B cell (primary cell): ENCODE measurements around the gene KBTBD3. TPM values are rescaled to one million over a fixed set of nuclear protein-coding genes. Genes with fewer than 3 reads are reported as not detected.

ENCODE experiments used
- ATAC-seq: fragments of 200-7000 bp; cut with Tn5 transposase; one replicate; pipeline ENCODE4 v1.10.0; 2021; ENCODE audit warnings: low read depth, mild to moderate bottlenecking, moderate number of reproducible peaks, moderate library complexity
- CTCF ChIA-PET: fragments of 350-600 bp; sonication (Branson Sonifier 250); formaldehyde crosslinking; loops from one replicate; lab custom pipeline; 2021; ENCODE audit warnings: antibody characterized with exemption, inconsistent platforms; lab: Charles Lee
- POLR2A ChIA-PET: fragments of 350-600 bp; sonication (Branson Sonifier 250); formaldehyde crosslinking; loops from one replicate; lab custom pipeline; 2021; ENCODE audit warnings: antibody characterized with exemption; lab: Charles Lee
- DNase-seq: peaks from one replicate; pipeline ENCODE4 v3.0.0; 2013
- H2AFZ ChIP-seq: 2 replicates; pipeline ENCODE4 v1.6.1; 2012; ENCODE audit warnings: mild to moderate bottlenecking, low read depth, low read length; ENCODE audit not compliant: insufficient read depth, poor library complexity, severe bottlenecking
- H3K27ac ChIP-seq, 2 donors: 1 replicate in 1 of 2; 2 replicates in 1 of 2; pipeline ENCODE4 v1.5.1; 2012 to 2013; ENCODE audit warnings: low read length in 2 of 2, mild to moderate bottlenecking in 2 of 2, moderate library complexity in 1 of 2
- H3K27me3 ChIP-seq, 4 experiments: fragments of 200-600 bp in 1 of 4; sonication (generic) in 1 of 4; replicated peaks in 1 of 4; 1 replicate in 2 of 4; 2 replicates in 2 of 4; pipeline versions ENCODE4 v1.6.1 to v1.7.0; 2013 to 2016; ENCODE audit warnings: low read length in 3 of 4, mild to moderate bottlenecking in 2 of 4, mixed read lengths in 1 of 4, moderate library complexity in 1 of 4; ENCODE audit not compliant: insufficient read depth in 4 of 4, control insufficient read depth in 3 of 4; ENCODE audit errors: control extremely low read depth in 1 of 4
- H3K36me3 ChIP-seq, 2 experiments: replicated peaks in 1 of 2; 1 replicate in 1 of 2; 2 replicates in 1 of 2; pipeline versions ENCODE4 v1.6.1 to v1.7.1; 2013; ENCODE audit warnings: low read length in 1 of 2; ENCODE audit not compliant: insufficient read depth in 2 of 2, control insufficient read depth in 1 of 2; ENCODE audit errors: control extremely low read depth in 1 of 2, extremely low read depth in 1 of 2
- H3K4me1 ChIP-seq, 2 donors: fragments of 200-600 bp in 1 of 2; sonication (generic) in 1 of 2; 1 replicate in 1 of 2; 2 replicates in 1 of 2; pipeline versions ENCODE4 v1.5.1 to v1.6.1; 2013 to 2017; ENCODE audit warnings: low read length in 2 of 2; ENCODE audit not compliant: control insufficient read depth in 2 of 2, insufficient read depth in 2 of 2
- H3K4me2 ChIP-seq: replicated peaks from 2 replicates; pipeline ENCODE3; 2012; ENCODE audit warnings: mild to moderate bottlenecking, low read depth, low read length; ENCODE audit not compliant: poor library complexity, severe bottlenecking
- H3K4me3 ChIP-seq, 5 experiments: fragments of 200-600 bp in 1 of 5; sonication (generic) in 1 of 5; 1 replicate in 3 of 5; 2 replicates in 2 of 5; pipeline versions ENCODE4 v1.5.1 to v1.7.0; 2011 to 2016; ENCODE audit warnings: low read length in 4 of 5, mild to moderate bottlenecking in 4 of 5, low read depth in 2 of 5, control low read depth in 1 of 5, moderate library complexity in 1 of 5; ENCODE audit not compliant: insufficient read depth in 1 of 5; ENCODE audit errors: control extremely low read depth in 1 of 5, extremely low read depth in 1 of 5
- H3K79me2 ChIP-seq: fragments of 200-600 bp; sonication (generic); one replicate; pipeline ENCODE4 v1.6.0; 2016; ENCODE audit warnings: low read length; ENCODE audit not compliant: control insufficient read depth, insufficient read depth
- H3K9ac ChIP-seq: fragments of 200-600 bp; sonication (generic); 2 replicates; pipeline ENCODE4 v1.6.1; 2017; ENCODE audit warnings: mild to moderate bottlenecking, low read length, moderate library complexity
- H3K9me3 ChIP-seq, 3 donors: one replicate each; pipeline versions ENCODE4 v1.6.1 to v1.7.1; 2013; ENCODE audit warnings: low read length in 2 of 3; ENCODE audit not compliant: control insufficient read depth in 2 of 3, insufficient read depth in 1 of 3; ENCODE audit errors: control extremely low read depth in 1 of 3
- H4K20me1 ChIP-seq: 2 replicates; pipeline ENCODE4 v1.6.0; 2012; ENCODE audit warnings: mild to moderate bottlenecking, low read length; ENCODE audit not compliant: insufficient read depth, control insufficient read depth, poor library complexity, severe bottlenecking
- H3K27ac Mint-ChIP-seq: one replicate; pipeline ENCODE4 v1.8.0; 2021; ENCODE audit warnings: mixed read lengths
- H3K27me3 Mint-ChIP-seq: one replicate; pipeline ENCODE4 v1.8.0; 2021; ENCODE audit warnings: mixed read lengths
- H3K4me1 Mint-ChIP-seq: one replicate; pipeline ENCODE4 v1.8.0; 2021; ENCODE audit warnings: mixed read lengths
- H3K4me3 Mint-ChIP-seq: one replicate; pipeline ENCODE4 v1.8.0; 2021; ENCODE audit warnings: mixed read lengths
- H3K9me3 Mint-ChIP-seq: one replicate; pipeline ENCODE4 v1.8.0; 2022; ENCODE audit warnings: mixed read lengths; ENCODE audit not compliant: insufficient read depth
- CTCF ChIP-seq: fragments of 200-600 bp; IDR thresholded peaks from one replicate; pipeline ENCODE4 v1.8.0; 2022; ENCODE audit warnings: antibody characterized with exemption, mild to moderate bottlenecking
- EZH2 ChIP-seq: IDR thresholded peaks from 2 replicates; pipeline ENCODE4 v1.6.1; 2012; ENCODE audit warnings: borderline replicate concordance, low read depth, mild to moderate bottlenecking, moderate library complexity, low read length; ENCODE audit not compliant: insufficient read depth, poor library complexity, severe bottlenecking
- intact Hi-C: fragments of 100-400 bp; cut with micrococcal nuclease; formaldehyde crosslinking; loops from one replicate; pipeline ENCODE4 v1.10.0; 2022
- polyA plus RNA-seq: library from polyadenylated mRNA; depleted of rRNA; stranded (reverse); fragments of >200 nt; gene quantifications from 2 replicates; pipeline ENCODE4 v1.2.3, GENCODE V29; 2012
- total RNA-seq, 2 donors: library from RNA; stranded (reverse); fragments of 120-200 nt in 1 of 2; gene quantifications; 1 replicate in 1 of 2; 2 replicates in 1 of 2; pipeline versions ENCODE4 v1.2.3 to v1.2.4, GENCODE V29; 2013 to 2022

The KBTBD3 gene
- total and polyA plus RNA-seq, 2 donors (not counting 1 experiment from before 2014, with no cell fraction given) = 1.8 to 15.5 TPM

GRCh38 chr11:106047631-106048030 lies 29.5 kb downstream of the KBTBD3 start:
- POLR2A ChIA-PET = no interaction called here
- CTCF ChIA-PET = no interaction called here
- Histone ChIP-seq H3K79me2 (no peaks in the 10 kb centered on the region), H3K4me1 (no peaks in the 10 kb centered on the region), H3K9me3 (no peaks in the 10 kb centered on the region), H3K27me3 (peaks cover 0 to 6% (median 0%) of the 10 kb centered on the region in 4 experiments), H3K9ac (no peak overlapping the region), H2AFZ (no peak overlapping the region), H3K27ac (no peak overlapping the region), H3K36me3 (no peaks in the 10 kb centered on the region), H3K4me3 (no peak overlapping the region), H3K4me2 (no peak overlapping the region), H4K20me1 (no peaks in the 10 kb centered on the region)
- H3K9me3 Mint-ChIP-seq = no peaks in the 10 kb centered on the region
- H3K27ac Mint-ChIP-seq = no peak overlapping the region
- H3K4me3 Mint-ChIP-seq = no peak overlapping the region
- peaks cover 14% of the 10 kb centered on the region for H3K27me3 Mint-ChIP-seq
- no peaks in the 10 kb centered on the region for H3K4me1 Mint-ChIP-seq
- DNase-seq (no peak), ATAC-seq (no peak)
- no peak for TF ChIP-seq CTCF
- no peak for TF ChIP-seq EZH2
- intact Hi-C loops = no loop called here

GRCh38 chr11:106043540-106043939 lies 33.6 kb downstream of the KBTBD3 start:
- no peak for TF ChIP-seq CTCF
- no peak overlapping the region for H3K9ac ChIP-seq
- H3K36me3 ChIP-seq = no peaks in the 10 kb centered on the region
- CTCF ChIA-PET = no interaction called here
- no peak overlapping the region for H3K4me2 ChIP-seq
- peaks cover 0 to 6% (median 0%) of the 10 kb centered on the region in 4 experiments for H3K27me3 ChIP-seq
- Mint-ChIP-seq H3K27me3 (peaks cover 21% of the 10 kb centered on the region), H3K27ac (no peak overlapping the region), H3K4me3 (no peak overlapping the region), H3K9me3 (no peaks in the 10 kb centered on the region), H3K4me1 (no peaks in the 10 kb centered on the region)
- DNase-seq (no peak), ATAC-seq (no peak)
- POLR2A ChIA-PET = no interaction called here
- H3K9me3 ChIP-seq = no peaks in the 10 kb centered on the region
- no peak overlapping the region for H2AFZ ChIP-seq
- no peak overlapping the region for H3K4me3 ChIP-seq
- H3K79me2 ChIP-seq = no peaks in the 10 kb centered on the region
- intact Hi-C loops = no loop called here
- no peaks in the 10 kb centered on the region for H3K4me1 ChIP-seq
- H4K20me1 ChIP-seq = no peaks in the 10 kb centered on the region
- H3K27ac ChIP-seq = no peak overlapping the region
